SJCRH30 (cell line): ENCODE data around the gene PFKP. TPM values are rescaled to one million over a fixed set of nuclear protein-coding genes. Genes with fewer than 3 reads are reported as not detected.
A peak's percentile ranks its signal among the peaks of the same experiment; 100 is the strongest.
"Not testable (repeated sequence)": the region's sequence is repeated elsewhere in the genome, so short reads cannot be mapped to it uniquely, and the experiment has no call there.

ENCODE experiments used
- DNase-seq, 2 experiments: peaks; one replicate each; pipeline ENCODE4 v3.0.0-alpha.2; 2015 to 2020
- H3K27ac ChIP-seq: fragments of 250-450 bp; sonication (Bioruptor Pico); 2 replicates; pipeline ENCODE4 v1.5.1; 2020; ENCODE audit warnings: mild to moderate bottlenecking, moderate library complexity
- H3K27me3 ChIP-seq: fragments of 250-450 bp; sonication (Bioruptor Pico); 2 replicates; pipeline ENCODE4 v1.5.1; 2020; ENCODE audit warnings: mild to moderate bottlenecking, moderate library complexity
- H3K36me3 ChIP-seq: fragments of 250-450 bp; sonication (Bioruptor Pico); 2 replicates; pipeline ENCODE4 v1.5.1; 2020; ENCODE audit warnings: mild to moderate bottlenecking, moderate library complexity
- H3K4me1 ChIP-seq: fragments of 250-450 bp; sonication (Bioruptor Pico); 2 replicates; pipeline ENCODE4 v1.5.1; 2020; ENCODE audit warnings: mild to moderate bottlenecking, moderate library complexity
- H3K4me3 ChIP-seq: fragments of 250-450 bp; sonication (Bioruptor Pico); 2 replicates; pipeline ENCODE4 v1.5.1; 2020; ENCODE audit warnings: mild to moderate bottlenecking, moderate library complexity
- H3K9me3 ChIP-seq: fragments of 250-450 bp; sonication (Bioruptor Pico); replicated peaks from 2 replicates; pipeline ENCODE4 v1.5.1; 2020; ENCODE audit warnings: mild to moderate bottlenecking, moderate library complexity
- total RNA-seq: library from RNA; depleted of rRNA; stranded (reverse); fragments of >200 nt; shearing (Covaris generic); gene quantifications from 2 replicates; pipeline ENCODE4 v1.2.3, GENCODE V29; 2014

Gene PFKP
- total RNA-seq, 1 experiment from 2014 or later: 37.6 TPM

- peaks cover 20% of the 10 kb centered on the region for H3K36me3 ChIP-seq
- H3K4me3 ChIP-seq: no peak overlapping the region
- no peaks in the 10 kb centered on the region for H3K9me3 ChIP-seq
- DNase-seq: no peak
- H3K27me3 ChIP-seq: no peaks in the 10 kb centered on the region
- H3K27ac ChIP-seq: no peak overlapping the region
- peaks cover 13% of the 10 kb centered on the region; the same call in 1 of the 2 replicates for H3K4me1 ChIP-seq
Measured at GRCh38 chr10:3167611-3168330, 100.4 kb downstream of the PFKP start.

- Histone ChIP-seq H3K27ac (peak overlapping the region; percentile 97), H3K4me3 (0 out of 2 replicates have a peak overlapping the region, but pooled peaks have one; percentile 17), H3K36me3 (peaks cover 20% of the 10 kb centered on the region), H3K27me3 (no peaks in the 10 kb centered on the region), H3K9me3 (no peaks in the 10 kb centered on the region), H3K4me1 (peaks cover 13% of the 10 kb centered on the region; the same call in 1 of the 2 replicates)
- DNase-seq: peak; percentile 60 to 70
Measured at GRCh38 chr10:3169271-3169670, 101.9 kb downstream of the PFKP start.

GRCh38 chr10:3169673-3170072 is 102.3 kb downstream of the PFKP start:
- peaks cover 20% of the 10 kb centered on the region for H3K36me3 ChIP-seq
- H3K4me1 ChIP-seq: peaks cover 13% of the 10 kb centered on the region; the same call in 1 of the 2 replicates
- 0 out of 2 replicates have a peak overlapping the region, but pooled peaks have one; percentile 17 for H3K4me3 ChIP-seq
- H3K27me3 ChIP-seq: no peaks in the 10 kb centered on the region
- H3K27ac ChIP-seq: peak overlapping the region; percentile 97
- no peaks in the 10 kb centered on the region for H3K9me3 ChIP-seq
- peak; percentile 25 to 58 for DNase-seq

GRCh38 chr10:3171488-3171887 is 104.1 kb downstream of the PFKP start:
- peaks cover 13% of the 10 kb centered on the region for H3K36me3 ChIP-seq
- not testable (repeated sequence) for DNase-seq, H3K9me3 ChIP-seq, H3K27me3 ChIP-seq
- peak overlapping the region; percentile 93 for H3K4me3 ChIP-seq
- H3K4me1 ChIP-seq: peaks cover 13% of the 10 kb centered on the region; the same call in 1 of the 2 replicates
- peak overlapping the region; percentile 79; the same call in 1 of the 2 replicates for H3K27ac ChIP-seq

GRCh38 chr10:3172081-3172445 is 104.7 kb downstream of the PFKP start:
- Histone ChIP-seq H3K9me3 (no peaks in the 10 kb centered on the region), H3K27ac (peak overlapping the region; percentile 79), H3K4me1 (peaks cover 13% of the 10 kb centered on the region; the same call in 1 of the 2 replicates), H3K4me3 (peak overlapping the region; percentile 93), H3K36me3 (peaks cover 9% of the 10 kb centered on the region), H3K27me3 (no peaks in the 10 kb centered on the region)
- DNase-seq: peak in 1 of 2 experiments; percentile 5

- peaks cover 13% of the 10 kb centered on the region; the same call in 1 of the 2 replicates for H3K4me1 ChIP-seq
- peak within 1 kb of the TSS; percentile 93 for H3K4me3 ChIP-seq
- H3K27me3 ChIP-seq: no peaks in the 10 kb centered on the region
- peak; percentile 96 for DNase-seq
- H3K36me3 ChIP-seq: peaks cover 9% of the 10 kb centered on the region
- no peaks in the 10 kb centered on the region for H3K9me3 ChIP-seq
- peak within 1 kb of the TSS; percentile 79 for H3K27ac ChIP-seq
Measured at GRCh38 chr10:3172446-3173170, 105.3 kb downstream of the PFKP start, which contains the start of gene PITRM1. Gene PITRM1 (minus strand): TSS chr10:3172782. CDS start chr10:3172772, 10 bp downstream.

GRCh38 chr10:3173171-3173878 is 106.0 kb downstream of the PFKP start:
- peak overlapping the region; percentile 36 for H3K4me3 ChIP-seq
- H3K27ac ChIP-seq: no peak overlapping the region
- no peak for DNase-seq
- H3K36me3 ChIP-seq: peaks cover 4% of the 10 kb centered on the region
- no peaks in the 10 kb centered on the region for H3K9me3 ChIP-seq
- H3K4me1 ChIP-seq: peaks cover 13% of the 10 kb centered on the region; the same call in 1 of the 2 replicates
- no peaks in the 10 kb centered on the region for H3K27me3 ChIP-seq

GRCh38 chr10:3178042-3178441 is 110.7 kb downstream of the PFKP start:
- Histone ChIP-seq H3K9me3 (no peaks in the 10 kb centered on the region), H3K4me3 (no peak overlapping the region), H3K27me3 (no peaks in the 10 kb centered on the region), H3K4me1 (no peaks in the 10 kb centered on the region), H3K36me3 (no peaks in the 10 kb centered on the region), H3K27ac (no peak overlapping the region)
- DNase-seq: no peak

- no peaks in the 10 kb centered on the region for H3K27me3 ChIP-seq
- no peaks in the 10 kb centered on the region for H3K4me1 ChIP-seq
- H3K36me3 ChIP-seq: no peaks in the 10 kb centered on the region
- no peak overlapping the region for H3K27ac ChIP-seq
- H3K4me3 ChIP-seq: no peak overlapping the region
- DNase-seq: no peak
- H3K9me3 ChIP-seq: no peaks in the 10 kb centered on the region
Measured at GRCh38 chr10:3179174-3179573, 111.8 kb downstream of the PFKP start.

GRCh38 chr10:3180355-3181025 is 113.1 kb downstream of the PFKP start:
- Histone ChIP-seq H3K4me1 (no peaks in the 10 kb centered on the region), H3K4me3 (no peak overlapping the region), H3K9me3 (no peaks in the 10 kb centered on the region), H3K27ac (no peak overlapping the region), H3K27me3 (no peaks in the 10 kb centered on the region), H3K36me3 (no peaks in the 10 kb centered on the region)
- no peak for DNase-seq

- no peaks in the 10 kb centered on the region for H3K36me3 ChIP-seq
- no peaks in the 10 kb centered on the region for H3K4me1 ChIP-seq
- no peaks in the 10 kb centered on the region for H3K27me3 ChIP-seq
- DNase-seq: no peak
- H3K9me3 ChIP-seq: no peaks in the 10 kb centered on the region
- no peak overlapping the region for H3K4me3 ChIP-seq
- H3K27ac ChIP-seq: no peak overlapping the region
Measured at GRCh38 chr10:3185386-3185785, 118.0 kb downstream of the PFKP start.

GRCh38 chr10:3186368-3186767 is 119.0 kb downstream of the PFKP start:
- no peaks in the 10 kb centered on the region for H3K27me3 ChIP-seq
- DNase-seq: no peak
- no peak overlapping the region for H3K4me3 ChIP-seq
- H3K4me1 ChIP-seq: no peaks in the 10 kb centered on the region
- H3K36me3 ChIP-seq: no peaks in the 10 kb centered on the region
- no peaks in the 10 kb centered on the region for H3K9me3 ChIP-seq
- H3K27ac ChIP-seq: no peak overlapping the region
